Activated T-cell treated with anti-CD3 and anti-CD28 coated beads for 4 hours (primary cell): ENCODE measurements around the gene UPB1.
"Not testable (repeated sequence)": the region's sequence is repeated elsewhere in the genome, so short reads cannot be mapped to it uniquely, and the experiment has no call there.

Experiments used
- DNase-seq: peaks from one replicate; pipeline ENCODE4 v3.0.0-alpha.2; 2020

UPB1 gene

DNA sequence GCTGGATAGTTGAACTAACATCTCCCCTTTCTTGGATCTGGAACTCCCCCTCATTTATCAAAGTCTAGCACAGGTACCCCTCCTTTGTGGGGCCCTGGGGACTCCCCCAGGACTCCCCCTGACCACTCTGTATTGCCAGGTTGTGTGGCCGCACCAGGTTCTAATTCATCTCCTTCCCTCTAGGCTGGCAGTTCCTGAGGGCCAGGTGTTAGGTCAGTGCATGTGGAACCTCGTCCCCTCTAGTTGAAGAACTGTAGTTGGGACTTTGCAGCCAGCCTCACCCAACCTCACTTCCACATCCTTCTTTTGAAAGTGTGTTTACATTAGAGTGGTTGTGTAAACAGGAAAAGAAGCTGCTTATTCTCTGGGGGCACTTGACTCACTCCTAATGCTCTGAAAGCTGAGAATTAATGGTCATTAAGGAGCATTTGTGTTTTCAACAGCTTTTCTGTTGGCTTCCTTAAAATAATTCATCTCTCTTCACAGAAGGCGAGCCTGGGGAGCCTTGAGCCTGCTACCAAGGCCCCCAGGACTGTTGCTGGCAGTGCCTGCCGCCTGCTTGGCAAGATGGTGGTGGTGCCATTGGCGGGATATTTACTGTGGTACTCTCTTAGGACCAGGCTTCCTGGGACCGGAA, 11.8 kb downstream of the UPB1 start:
- DNase-seq = no peak

DNA sequence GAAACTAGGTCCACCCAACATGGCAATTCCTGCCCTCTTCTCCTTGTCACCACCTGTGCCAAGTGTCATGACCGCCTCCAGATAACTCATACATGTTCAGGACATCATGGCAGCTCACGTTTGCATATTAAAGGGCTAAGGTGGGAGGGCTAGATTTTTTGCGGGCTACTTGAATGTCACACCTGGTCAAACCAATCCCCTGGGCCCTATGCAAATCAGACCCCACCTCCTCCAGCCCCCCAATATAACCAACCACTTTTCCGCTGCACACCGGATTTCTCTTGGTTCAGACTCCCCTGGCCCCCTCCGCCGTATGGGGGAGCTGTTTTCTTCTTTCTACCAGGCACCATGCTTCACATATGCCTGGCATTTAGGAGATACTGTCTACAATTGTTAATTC, 12.6 kb downstream of the UPB1 start:
- DNase-seq = no peak

DNA sequence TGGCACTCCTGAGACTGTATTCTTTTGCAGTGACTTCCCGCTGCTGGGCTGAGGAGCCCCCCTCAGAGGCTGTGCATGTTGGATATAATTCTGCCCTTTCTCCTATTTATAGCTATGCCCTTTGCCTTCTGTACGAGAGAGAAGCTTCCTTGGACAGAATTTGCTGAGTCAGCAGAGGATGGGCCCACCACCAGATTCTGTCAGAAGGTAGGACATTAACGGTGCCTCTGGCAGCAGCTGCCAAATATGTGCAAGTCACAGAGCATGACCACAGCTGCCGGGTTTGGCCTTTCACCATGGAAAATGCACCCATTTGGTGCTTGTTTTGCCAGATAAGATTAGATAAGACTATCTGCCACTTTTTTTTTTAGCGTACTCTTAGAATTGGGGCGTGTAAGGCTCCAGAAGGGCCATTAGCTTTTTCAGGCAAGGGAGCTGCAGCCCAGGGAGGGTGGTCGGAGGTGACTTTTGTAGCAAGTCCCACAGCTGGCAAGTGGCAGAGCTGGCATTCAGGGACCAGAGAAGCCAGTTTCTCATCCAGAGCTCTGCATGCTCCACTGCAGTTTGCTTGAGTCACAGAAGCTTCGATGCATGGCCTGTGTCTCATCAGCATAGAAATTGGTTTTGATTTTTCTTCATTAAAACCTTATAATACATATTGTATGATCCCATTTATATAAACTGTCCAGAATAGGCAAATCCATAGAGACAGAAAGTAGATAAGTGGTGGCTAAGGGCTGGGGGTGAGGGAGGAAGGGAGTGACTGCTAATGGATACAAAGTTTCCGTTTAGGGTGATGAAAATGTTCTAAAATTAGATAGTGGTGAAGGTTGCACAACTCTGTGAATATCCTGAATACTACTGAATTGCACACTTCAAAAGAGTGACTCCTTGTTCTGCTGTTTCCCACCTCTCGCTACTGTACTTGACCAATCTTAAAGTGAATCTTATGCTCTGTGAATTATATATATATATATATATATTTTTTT, 15.8 kb downstream of the UPB1 start:
- DNase-seq = no peak

DNA sequence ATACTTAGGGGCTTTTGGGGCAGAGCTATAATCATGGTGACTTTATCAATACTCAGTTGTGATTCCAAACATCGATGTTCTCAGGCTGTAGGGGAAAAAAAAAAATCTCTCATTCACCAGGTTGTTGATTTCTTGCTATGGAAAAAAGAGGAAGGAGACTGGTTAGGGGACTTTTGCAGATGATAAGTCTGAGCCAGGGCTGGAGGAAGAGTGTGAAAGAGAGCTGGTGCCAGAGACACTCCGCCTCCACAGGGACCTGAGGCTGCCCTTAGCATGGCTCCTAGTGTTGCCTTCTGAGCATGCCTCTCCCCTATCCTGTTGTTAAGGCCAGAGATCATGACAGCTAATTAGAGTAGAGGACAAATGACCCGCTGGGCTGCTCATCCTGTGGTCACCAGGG, 16.9 kb downstream of the UPB1 start:
- no peak for DNase-seq

DNA sequence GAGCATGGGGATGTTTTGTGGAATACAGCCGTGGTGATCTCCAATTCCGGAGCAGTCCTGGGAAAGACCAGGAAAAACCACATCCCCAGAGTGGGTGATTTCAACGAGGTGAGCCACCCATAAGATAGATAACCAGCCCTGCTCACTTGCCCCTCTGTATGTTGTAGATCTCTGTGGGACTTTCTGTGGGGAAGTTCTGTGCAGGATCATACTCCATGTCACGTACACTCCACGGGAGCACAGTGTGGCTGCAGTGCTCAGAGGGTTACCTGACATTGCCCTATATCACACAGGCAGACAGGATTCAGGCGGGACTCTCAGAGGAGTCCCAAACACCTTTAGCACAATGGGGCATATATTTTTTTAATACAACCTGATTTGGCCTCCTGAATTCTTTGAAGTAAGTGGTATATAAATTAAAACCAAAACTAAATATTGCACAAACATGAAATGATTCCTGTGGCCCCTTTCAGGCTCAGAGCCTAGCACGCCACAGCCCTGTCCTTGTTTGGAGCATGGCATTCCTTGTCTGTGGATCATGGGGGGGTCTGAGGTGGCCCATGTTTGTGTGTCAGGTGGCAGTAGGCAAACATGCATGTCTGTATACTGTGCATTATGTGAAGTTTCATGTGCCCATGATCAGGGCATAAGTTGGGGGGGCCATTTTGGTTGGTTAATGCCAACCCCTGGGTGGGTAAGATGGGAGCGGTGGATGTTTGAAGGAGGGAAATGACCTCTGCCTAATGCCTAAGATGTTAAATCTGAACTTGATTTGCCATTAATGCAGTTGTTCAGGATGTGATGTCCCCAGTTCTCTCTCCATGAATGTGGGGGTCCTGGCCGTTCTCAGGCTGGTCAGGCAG, 18.5 kb downstream of the UPB1 start:
- DNase-seq = no peak

DNA sequence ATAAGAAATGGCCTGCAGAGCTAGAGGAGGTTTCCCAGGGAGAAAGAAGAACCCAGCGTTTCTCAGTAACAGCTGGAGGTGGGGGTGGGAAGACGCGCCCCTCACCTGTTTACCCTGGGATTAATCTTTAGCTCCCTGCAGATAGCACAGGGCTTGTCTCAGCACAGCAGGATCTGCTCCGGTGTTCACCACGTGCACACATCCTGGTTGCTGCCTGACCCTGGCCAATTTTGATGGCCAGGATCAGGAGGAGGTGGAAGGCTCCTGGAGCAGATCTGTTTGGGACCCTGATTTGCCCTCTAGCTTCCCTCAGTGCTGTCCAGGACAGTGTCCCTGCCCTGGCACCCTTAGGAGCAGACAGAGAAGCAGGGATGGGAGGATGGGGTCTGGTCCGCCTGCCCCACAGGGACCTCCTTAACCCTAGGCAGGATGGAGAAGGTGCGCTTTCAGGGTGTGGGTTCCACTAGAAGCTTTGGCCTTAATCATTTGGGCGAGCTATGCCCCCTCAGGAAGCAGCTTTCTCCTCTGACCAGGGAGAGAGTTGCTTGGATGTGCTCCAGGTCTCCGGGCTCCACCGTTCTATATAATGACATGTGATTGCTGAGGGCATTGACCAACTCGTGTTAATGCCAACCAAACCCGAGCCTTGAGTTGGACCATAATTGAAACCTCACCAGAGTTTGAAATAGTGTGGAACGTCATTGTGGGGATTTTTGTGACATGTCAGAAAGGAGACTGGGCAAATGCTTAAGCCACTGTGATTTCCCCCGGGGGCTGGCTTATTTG, 19.3 kb downstream of the UPB1 start:
- no peak for DNase-seq

DNA sequence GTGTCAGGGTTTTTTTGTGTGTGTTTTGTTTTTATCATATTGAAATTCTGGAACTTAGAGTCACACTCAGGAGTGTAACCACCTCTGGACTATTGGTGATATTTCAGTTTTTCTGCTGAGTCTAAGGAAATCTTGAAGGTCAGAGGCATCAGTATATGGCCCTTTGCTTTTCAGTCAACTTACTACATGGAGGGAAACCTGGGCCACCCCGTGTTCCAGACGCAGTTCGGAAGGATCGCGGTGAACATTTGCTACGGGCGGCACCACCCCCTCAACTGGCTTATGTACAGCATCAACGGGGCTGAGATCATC, 19.9 kb downstream of the UPB1 start:
- no peak for DNase-seq

DNA sequence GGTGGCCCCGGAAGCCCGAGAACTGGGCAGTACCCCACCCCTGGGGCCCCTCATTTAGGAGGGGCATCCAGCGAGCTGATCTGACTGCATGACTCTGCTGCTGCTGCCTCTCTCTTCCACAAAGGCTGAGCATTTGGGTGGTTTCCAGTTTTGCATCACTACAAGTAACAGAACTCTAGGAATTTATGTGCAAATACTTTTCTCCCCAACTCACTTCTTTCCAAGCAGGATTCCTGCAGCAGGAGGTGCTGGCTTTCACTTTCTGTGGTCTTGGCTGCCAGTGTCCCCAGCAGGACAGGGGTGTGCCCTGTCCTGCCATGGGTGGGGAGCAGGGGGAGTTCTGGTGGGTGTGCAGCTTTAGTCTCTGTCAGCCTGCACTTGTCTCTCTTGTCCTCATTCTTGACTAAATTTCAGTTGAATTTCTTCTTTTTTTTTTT, 21.2 kb downstream of the UPB1 start:
- no peak for DNase-seq

DNA sequence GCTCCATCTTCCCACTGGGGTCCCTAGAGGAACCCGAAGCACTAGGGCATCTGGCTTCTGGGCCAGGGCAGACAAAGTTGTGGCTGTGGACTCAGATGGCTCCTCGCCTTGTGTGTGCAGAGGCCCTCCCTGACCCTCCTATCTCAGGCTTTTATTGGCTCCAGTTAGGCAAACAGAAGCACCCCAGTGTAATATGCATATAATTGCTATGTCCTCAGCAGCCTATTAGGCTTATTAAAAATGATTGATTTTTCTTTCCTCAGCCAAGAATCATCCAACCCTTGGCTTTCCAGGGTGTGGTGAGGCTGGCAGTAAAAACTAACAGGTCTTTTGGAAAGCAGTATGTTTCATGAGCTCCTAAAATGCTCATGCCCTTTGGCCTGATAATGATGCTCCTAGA, 22.3 kb downstream of the UPB1 start:
- DNase-seq = no peak

DNA sequence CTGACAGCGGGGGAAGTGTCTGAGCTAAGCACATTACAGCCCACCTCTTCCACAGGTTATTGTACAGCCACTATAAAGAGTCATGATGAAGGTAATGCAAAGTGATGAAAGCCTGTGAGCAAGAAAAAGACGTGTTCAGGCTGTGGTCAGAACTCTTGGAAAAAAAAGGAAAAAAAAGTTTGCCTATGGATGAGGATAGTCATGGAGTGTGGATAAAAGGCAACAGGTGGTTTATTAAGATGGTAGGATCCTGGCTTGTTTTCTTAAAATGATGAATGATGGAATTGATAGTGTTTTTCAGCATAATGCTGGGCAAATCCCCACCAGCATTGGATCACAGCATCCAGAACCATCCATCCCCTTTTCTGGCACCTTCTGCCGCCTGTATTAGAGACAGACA, 23.1 kb downstream of the UPB1 start:
- no peak for DNase-seq

DNA sequence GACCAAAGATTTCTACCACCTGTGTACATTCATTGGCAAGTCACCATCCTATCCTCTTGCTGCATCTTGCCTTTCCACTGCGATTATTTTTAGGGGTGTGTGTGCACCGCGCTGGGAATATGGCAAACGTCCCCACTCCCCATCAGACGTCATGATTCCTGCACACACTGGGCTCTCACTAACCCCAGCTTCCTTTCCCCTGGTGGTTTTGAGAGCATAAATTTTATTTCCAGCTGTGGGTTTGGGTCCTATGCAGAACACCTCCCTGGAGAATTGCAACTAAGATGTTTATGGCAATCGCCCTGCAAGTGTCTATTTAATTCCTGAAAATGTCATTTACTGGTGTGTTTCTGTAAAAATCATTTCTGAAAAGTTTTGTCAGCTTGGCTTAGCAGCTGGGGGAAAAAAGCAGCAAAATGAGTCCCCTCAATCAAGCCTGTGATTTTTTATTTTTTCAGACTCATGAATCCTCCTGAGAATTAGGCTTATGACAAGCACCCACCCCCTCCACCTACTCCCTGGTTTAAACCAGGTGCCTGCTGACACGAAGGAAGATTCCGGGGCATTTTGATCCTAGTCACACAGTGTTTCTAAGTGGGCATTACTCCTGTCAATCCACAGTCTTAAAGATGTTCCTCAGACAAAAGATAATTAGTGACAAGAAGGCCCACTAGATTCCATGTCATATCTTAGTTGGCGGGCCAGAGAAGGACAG, 23.8 kb downstream of the UPB1 start:
- DNase-seq = no peak

DNA sequence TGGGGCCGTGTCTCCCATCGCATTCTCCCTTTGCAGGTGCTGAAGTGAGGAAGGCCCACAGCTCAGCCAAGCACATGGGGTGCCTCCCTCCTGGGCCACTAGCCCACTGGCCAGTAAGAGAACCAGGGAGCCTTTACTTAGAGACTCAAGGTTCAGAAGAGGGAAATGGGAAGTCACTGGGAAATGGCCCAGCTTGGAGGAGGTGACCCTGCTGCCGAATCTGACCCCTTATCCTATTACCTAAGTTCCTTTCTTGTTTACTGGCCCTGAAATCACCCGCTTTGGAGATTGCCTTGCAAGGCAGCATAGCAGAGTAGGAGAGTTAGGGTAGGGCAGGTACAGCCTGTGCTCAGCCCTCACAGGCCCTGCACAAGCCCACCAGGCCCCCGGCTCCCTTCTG, 24.4 kb downstream of the UPB1 start:
- DNase-seq = no peak

DNA sequence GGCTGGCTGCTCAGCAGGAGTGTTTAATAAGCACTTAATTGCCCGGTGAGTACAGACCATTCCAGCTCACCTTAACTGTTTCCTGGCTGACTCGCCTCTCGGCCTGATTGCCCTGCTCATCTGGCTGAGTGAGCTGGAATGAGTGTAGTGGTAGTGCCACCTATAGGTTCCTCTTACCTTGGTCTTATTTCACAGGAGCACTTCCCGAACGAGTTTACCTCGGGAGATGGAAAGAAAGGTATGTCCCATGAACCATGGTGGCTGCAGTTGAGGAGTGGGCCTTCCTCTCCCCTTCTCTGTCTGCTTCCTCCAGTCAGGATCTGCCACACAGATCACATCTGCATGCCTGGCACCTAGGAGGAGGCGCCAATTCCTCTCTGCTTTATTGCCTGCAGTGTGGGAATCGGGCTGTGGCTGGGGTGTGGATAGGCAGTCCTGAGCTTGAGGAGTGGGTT, 26.7 kb downstream of the UPB1 start:
- no peak for DNase-seq

DNA sequence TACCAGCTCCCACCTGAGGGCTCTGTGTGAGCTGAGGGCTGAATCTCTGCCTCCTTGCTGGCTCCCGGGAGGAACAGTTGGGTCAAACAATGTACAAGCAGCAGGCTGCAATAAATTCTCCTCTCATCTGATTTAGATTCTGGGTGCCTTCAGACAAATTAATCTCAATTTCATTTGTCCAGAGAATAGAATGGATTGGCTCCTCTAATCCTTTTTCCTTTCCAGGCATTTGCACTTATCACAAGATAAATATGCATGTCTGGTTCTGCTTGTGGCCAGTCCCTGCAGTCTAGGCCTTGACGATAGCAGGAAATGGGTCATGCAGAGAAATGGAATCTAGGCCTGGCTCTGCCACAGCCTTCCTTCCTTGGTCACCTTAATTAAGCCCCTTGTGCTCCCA, 28.7 kb downstream of the UPB1 start:
- no peak for DNase-seq

DNA sequence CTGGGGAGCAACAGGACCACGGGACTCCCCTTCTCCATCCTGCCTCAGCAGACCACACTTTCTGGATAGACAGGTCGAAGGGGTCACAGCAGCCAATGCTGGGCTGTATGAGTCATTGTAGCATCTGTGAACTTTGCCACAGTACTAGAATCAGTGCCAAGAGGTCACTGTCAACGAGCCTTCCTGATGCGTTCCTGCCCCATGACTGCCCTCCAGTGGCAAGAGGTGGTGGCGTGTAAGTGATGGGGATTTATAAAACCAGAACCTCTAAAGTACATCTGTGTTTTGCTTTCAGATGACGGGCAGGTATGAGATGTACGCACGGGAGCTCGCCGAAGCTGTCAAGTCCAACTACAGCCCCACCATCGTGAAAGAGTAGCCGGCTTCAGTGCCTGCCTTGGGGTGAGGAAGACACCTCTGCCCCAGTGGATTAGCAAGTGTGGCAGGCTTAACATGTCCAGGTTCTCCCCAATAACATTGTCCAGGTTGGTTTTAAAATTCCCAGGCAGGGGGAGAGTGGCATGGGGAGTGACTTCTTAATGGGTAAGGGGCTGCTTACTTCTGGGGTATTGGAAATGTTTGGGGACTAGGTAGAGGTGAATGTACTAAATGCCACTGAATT, 30.4 kb downstream of the UPB1 start:
- DNase-seq = peak; percentile 73

DNA sequence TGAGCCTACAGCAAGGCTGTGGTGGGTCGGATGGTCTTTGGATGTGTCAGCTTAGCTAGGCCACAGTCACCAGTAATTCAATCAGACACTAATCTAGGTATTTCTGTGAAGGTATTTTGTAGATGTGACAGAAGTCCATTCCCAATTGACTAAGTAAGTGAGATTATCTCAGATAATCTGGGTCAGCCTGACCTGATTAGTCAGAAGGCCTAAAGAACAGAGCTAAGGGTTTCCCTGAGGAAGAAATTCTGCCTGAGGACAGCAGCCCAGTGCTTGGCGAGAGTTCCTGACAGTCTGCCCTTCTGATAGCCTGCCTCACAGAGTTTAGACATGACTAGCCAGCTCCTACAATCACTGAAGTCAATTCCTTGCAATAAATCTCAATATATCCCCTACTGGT, 31.1 kb downstream of the UPB1 start:
- no peak for DNase-seq

DNA sequence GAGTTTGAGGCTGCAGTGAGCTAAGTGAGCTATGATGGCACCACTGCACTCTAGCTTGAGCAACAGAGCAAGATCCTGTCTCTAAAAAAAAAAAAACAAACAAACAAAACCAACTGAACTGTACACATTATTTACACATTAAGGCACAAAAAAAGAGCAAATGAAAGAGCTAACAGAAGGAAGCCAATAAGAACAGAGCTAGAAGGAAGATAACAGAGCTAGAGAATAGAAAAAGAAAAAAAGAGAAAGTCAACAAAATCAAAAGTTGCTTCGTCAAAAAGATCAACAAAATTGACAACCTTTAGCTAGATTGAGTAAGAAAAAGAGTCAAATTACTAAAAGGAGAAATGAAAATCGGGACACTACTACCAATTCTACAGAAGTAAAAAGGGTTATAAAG, 34.8 kb downstream of the UPB1 start:
- DNase-seq = no peak

DNA sequence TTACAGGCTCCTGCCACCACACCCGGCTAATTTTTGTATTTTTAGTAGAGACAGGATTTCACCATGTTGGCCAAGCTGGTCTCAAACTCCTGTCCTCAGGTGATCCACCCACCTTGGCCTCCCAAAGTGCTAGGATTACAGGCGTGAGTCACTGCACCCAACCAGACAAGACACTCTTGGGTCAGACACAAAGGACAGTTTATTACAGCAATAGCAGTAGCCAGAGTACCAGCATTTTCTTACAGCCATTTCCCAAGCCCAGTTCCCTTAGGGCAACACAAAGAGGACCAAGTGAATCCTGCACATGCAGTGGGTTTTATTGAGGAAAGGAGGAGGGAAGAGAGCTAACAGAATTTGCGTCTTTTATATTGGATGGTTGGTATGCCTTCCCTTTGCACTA, 35.8 kb downstream of the UPB1 start:
- not testable (repeated sequence) for DNase-seq

DNA sequence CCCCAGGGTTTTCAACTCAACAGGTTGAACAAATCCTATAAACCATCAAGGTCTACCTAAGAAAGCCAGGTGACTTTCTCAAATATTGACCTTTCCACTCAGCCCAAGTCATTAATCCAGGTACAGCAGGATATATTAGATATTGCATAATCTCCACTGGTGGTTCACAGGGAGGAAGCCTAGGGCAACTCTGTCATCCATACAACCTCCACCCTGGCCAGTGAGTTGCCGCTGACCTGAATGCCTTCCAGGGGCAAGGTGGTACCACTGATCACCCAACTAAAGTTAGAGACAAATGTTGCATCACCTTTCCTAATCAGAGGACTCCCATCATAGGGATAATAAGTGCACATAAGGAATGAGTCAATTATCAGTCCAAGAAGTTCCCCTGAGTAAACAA, 36.9 kb downstream of the UPB1 start:
- no peak for DNase-seq

DNA sequence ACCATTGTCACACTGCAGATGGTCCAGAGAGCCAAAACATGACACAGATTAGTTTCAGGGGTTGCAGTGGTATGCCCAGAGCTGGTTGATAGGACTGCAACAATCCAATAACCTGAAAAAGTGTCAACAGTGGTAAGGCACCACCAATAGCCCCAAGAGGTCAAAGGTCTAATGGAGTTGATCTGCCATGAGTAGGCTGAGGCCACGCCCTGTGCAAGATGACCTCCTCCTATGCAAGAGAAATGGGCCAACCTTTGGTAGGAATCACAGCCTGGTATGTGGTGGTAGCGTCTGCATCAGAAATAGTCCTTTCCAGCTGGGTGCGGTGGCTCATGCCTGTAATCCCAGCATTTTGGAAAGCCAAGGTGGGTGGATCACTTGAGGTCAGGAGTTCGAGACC, 40.2 kb downstream of the UPB1 start:
- no peak for DNase-seq

DNA sequence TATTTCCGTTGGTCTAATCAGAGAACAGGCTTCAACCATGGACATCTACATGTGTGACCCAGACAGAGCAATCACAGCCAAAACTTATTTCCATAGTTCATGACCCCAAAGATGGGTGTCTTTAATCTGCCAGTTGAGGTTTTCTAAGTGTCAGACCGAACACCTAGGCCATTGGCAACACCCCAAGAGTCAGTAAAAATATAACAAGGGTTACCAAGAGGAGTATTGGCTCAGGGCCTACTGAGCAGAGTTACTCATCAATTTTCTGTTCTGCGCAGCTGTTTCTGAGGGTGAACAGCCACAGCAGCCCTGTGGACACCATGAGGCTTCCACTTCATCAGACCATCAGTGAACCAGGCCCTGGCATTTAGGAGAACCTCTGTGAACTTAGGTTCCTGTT, 41.0 kb downstream of the UPB1 start:
- no peak for DNase-seq

DNA sequence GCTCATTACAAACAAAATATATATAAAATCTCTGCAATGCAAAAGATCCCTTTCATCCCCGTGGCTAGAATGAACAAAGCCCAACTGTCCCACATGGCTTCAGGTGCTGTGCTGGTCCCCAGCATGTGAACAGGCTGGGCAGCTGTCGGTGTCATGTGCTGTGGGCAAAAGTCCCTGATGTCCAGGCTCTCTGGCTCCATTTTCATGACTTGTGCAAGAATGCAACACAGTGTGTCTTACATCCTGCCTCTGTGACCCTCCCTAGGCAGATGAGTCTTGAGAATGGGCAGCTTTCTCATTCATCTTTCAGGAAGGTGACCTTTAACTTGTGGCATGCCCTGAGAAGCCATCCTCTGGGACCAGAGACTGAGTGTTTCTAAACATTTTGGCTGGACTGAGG, 45.3 kb downstream of the UPB1 start:
- DNase-seq = no peak
